GM19324 (cell line): ENCODE data around the gene MCM3.

Experiments
- ATAC-seq: cut with Tn5 transposase; IDR thresholded peaks from one replicate; pipeline ENCODE4 v1.9.1; 2021; ENCODE audit warnings: mild to moderate bottlenecking, moderate library complexity; ENCODE audit not compliant: unreplicated experiment, low FRiP score

MCM3 gene

DNA sequence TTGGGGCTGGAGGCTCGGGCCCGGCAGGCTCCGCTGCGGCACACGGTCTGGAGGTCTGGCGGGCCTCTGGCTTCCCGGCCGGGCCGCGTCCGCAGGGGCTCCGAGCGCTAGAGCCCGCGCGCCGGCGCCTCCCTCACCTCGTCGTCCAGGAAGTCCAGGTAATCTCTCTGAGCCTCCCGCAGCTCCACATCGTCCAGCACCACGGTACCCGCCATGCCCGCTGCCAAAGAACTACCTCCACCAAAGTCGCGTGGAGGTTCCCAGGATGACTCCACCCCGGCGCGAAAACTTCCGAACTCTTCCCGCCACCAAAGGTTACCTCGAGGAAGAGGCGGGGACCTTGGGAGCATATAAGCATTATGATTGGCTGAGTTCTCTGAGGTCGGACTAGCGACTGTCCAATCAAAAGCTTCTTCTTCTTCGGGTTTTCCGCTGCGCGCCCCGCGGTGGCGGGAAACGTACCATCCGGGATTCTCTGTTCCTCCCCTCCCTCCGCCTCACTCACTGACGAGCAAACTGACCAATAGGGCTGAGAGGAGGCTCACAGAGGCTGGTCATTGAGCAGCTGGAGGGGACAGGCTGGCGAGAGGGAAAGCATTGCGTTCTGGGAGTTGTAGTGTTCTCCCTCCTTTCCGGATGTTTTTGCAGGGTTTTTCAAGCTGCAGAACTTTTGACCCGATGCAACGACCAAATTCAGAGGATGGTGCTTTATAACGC lies at the start of gene MCM3:
MCM3 (minus strand) TSS at position 283 of the 717 bp plus-strand sequence; CDS start at position 215, 68 bp downstream.
- ATAC-seq, result peak; percentile 99

DNA sequence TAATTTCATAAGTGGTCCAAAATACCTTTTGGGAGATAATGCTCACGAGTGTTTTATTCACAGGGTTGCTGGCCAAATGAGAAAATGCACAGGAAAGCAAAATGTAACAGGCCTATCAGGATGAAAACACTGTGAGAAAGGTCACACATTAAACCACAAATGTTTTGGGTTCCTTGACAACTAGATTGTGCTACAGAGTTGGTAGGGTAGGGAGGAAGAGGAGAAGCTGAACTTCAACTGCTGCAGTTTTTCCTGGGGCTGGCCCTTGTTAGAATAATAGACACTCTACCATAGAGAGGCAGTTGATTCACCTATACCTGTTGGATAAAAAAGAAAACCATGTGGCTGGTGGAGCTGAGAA lies 49.3 kb upstream of the MCM3 start:
- no peak for ATAC-seq

DNA sequence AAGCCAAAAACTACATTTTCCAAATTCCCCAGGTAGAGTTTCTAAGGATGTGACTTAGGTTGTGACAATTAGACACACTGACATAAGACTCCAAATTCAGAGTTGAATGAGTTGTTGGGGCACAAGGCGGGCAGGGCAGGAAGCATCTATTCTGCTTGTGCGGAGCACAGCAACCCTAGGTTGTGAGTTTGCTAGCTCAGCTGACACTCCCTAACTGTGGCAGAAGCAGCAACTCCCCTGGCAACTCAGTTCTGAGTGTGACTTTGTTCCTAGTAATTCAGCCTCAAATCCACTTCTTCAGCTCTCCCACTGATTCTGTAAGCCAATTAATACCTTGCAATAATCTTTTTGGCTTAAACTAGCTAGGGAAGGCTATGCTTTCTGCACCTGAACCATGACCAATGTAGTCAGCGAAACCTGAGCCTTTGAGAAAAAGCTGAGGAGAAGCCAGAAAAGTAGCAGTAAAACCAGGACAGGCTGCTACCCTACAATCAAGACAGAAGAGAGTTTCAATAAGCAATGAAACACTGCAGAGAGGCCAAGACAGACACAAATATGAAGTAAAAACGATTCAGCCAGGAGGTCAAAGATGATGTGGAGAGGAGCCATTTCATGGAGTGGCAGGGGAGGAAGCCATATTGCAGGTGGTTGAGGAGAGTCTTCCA lies 47.4 kb upstream of the MCM3 start:
- no peak for ATAC-seq

DNA sequence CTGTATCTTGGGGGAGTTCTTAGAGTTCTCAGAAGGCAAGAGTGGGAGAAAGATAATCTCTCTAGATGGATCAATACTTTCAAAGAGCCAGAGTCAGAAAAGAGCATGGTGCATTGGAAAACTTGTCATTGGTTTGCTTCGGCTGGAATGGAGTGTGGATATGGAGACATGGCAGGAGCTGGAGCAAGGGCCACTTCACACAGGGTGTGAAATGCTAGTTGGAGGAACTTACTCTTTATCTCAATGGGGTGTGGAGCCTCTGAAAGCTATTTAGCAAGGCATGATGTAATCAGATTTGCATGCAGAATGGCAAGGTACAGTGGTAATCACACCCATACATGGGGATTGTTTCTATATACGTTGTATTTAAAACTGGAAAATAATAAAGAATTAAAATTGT lies 45.9 kb upstream of the MCM3 start:
- ATAC-seq, result no peak

DNA sequence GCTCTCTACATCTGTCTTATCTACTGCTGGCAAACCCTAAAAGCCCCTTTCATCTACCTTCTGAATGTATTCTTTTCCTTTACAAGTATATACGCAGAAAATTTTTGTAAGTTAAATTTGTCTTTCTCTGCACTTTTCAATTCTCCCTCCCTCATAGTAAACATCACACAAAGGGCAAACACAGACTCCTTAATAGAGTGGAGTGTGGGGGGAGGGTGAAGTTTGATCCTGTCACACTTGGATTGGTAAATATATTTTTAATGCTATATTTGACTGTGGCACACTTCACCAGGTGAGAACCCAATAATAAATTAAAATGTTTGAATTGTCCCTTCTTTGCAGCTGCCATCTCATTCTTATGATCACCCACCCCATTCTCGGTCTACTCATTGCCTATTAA lies 44.2 kb upstream of the MCM3 start:
- ATAC-seq, result no peak

DNA sequence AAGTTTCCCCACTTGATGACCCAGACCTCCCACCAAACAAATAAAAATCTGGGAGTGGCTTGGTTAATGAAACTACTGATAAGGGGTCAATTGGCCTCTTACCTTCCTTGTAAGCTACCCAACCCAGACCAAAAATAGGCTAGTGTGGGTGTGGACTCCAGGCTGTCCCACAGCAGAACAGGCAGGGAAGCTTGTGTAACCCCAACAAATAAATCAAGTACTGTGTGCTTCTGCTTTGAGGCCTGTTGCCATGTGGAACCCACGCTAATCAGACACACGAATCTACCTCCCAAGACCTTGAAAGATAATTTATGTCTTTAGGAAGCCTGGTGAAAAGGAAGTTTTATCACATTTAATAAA lies 43.7 kb upstream of the MCM3 start:
- no peak for ATAC-seq

DNA sequence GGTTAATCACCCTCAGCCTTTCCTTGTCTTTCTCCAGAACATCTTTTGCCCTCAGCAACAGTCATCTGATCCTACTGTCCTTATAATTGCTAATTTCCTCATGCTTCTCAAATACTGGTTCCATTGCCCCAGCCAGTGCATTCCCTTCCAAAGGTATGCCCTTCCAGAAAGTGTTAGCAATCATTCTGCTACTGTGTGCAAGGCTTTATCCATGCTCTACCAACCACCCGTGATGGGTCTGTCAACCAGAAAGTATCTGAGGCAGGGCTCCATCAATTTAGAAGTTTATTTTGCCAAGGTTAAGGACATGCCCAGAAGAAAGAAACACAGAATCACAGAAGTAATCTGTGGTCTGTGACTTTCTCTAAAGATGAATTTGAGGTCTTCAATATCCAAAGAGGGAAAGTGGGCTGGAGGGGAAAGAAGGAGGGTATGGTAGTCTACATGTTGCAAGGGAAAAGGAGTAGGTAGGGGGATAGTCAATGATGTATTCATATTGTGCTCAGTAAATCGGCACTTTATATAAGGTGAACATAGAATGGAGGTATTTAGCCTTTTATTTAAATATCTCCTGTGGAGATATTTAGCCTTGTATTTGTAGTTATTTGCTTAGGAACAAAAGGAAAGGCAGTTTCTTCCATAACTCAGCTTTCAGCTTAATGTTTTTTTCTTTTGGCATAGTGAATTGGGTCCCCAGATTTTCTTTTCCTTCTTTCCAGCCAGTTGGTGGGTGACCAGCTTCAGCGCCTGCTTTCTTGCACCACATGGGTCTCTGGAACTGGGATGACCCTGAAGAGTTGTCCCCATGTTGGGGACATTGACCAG lies 42.2 kb upstream of the MCM3 start:
- ATAC-seq, result no peak

DNA sequence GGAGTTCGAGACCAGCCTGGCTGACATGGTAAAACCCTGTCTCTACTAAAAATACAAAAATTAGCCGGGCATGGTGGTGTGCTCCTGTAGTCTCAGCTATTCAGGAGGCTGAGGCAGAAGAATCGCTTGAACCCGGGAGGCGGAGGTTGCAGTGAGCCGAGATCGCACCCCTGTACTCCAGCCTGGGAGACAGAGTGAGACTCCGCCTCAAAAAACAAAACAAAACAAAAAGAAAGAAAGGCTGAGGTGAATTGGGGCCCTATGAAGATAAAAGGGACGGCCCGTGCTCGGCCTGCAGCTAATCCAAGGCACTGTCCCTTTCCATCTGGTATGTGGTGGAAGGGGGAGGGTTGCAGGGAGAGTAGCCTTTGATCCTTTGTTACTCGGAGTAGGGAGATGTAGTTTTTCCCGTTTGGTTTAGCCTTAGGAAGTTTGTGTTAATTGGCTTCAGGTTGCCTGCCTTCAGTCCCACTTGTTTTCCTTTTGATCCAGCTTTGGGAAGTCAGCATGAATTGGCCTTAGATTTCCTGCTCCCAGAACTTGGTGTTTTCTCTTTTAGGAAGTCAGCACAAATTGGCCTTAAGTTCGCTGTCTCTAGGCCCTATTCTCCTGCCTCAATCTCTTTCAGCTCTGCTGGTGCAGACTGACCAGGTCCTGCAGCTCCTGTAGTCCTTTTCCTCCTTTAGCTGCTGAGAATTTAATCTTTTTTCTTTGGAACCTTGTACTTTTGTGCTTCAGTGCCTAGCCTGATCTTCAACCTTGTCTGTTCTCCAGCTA lies 41.3 kb upstream of the MCM3 start:
- no peak for ATAC-seq

DNA sequence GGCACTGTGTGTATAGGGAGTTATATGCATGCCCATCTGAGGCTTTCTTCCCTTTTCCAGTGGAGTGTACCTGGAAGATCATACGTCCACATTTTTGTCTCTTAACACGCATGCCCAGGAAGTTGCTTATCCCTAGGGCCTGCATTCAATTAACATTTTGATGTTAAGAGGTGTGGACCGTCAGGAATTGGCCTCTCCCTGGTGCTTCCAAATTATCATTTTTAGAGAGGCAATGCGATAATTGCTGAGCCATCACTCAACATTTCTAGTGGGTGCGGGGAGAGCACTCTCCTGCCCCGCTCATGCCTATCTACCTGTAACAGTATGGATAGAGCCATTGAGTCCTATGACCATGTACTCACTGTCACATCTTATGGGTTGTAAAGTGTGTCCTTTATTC lies 39.6 kb upstream of the MCM3 start:
- ATAC-seq, result no peak

DNA sequence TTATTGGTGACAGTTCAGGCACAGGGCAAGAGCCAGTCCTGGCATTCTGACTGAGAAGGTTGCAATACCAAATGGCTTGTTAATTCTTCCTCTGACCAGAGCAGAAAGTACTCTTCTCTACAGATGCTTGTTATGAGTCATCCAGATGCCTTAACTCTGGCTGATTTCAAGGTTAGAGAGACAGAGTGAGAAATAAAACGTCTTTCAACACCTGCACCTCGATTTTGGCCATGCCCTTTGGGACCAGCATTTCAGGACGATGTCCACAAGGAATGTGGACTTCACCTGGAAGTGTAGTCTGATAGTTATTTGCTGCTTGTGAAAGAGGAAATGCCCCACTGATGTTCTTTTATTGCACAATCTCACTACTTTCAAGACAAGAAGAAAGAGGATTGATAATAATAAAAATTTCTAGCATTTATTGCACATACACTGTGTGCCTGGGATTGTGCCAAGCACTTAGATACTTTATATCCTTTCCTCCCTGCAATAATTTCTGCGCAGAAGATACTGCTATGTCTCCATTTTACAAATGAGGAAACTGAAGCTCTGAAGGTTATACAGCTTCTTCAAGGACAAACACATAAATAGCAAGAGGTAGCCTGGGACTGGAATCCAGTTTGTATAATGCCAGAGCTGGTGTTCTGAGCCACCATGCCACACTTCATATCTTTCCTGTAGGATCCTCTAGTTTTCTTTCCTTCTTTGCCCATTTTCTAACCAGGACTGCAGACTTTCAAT lies 33.5 kb upstream of the MCM3 start:
- ATAC-seq, result peak; percentile 69

DNA sequence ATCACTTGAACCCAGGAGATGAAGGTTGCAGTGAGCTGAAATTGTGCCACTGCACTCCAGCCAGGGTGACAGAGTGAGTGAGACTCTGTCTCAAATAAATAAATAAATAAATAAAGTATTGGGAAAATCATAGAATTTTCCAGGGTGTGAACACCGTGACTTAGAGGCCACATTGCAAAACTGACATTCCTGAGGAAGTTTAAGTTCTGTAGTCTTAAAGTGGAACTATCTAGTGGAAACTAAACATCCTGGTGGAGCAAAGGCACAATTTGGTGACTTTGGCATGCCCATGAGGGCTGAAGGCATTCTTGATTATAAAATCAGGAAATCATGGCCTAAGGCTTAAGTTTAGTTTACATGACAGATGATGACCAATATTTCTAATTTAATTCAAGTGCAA lies 32.7 kb upstream of the MCM3 start:
- no peak for ATAC-seq

DNA sequence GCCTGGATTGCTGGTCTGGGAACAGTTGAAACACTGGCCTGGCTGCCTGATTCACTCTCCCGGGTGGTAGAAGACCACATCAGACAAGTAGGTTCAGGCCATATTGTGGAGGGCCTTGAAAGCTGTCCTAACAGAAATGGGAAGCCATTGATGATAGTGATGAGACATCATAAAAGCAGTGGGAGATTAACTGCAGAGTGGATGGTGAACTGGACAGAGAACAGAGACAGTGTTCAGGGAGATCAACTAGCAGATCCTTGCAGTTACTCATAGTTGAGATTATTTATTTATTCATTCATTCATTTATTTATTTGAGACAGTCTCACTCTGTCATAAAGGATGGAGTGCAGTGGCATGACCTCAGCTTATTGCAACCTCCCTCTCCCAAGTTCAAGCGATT lies 30.2 kb upstream of the MCM3 start:
- no peak for ATAC-seq

DNA sequence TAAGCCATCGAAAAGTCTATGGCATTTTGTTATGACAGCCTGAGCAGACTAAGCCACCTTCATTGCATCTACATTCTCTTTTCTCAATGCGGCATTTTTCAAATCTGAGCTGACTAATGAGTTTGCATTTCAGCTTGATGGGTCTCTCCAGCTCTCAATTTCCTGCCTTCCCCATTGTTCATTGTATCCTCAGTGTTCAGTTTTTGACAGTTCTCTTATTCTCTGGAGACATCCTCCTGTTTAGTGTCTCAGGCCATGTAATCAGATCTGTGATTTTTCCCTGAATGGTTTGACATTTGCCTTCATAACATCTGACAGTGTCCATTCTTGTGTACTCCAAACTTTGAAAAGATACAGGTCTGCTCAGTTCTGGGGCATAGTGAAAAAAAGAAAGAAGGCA lies 27.9 kb upstream of the MCM3 start:
- no peak for ATAC-seq

DNA sequence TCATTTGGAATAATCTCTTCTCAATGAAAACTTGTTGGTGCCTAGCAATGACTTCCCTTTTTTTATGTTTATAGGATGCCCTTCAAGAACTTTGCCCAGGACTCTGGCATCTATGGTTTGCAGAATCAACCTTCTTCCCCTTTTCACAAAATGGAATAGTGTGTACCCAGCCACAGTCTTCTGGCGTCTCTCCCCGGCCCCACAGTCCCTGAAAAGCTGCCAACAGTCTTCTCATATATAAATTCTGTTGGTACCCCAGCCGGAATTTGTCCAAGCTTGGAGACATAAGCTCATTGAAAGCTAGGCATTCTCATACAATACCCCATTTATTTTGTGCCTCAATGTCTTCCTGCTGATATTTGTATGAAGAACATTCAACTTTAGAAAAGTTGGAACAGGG lies 26.4 kb upstream of the MCM3 start:
- ATAC-seq, result no peak

DNA sequence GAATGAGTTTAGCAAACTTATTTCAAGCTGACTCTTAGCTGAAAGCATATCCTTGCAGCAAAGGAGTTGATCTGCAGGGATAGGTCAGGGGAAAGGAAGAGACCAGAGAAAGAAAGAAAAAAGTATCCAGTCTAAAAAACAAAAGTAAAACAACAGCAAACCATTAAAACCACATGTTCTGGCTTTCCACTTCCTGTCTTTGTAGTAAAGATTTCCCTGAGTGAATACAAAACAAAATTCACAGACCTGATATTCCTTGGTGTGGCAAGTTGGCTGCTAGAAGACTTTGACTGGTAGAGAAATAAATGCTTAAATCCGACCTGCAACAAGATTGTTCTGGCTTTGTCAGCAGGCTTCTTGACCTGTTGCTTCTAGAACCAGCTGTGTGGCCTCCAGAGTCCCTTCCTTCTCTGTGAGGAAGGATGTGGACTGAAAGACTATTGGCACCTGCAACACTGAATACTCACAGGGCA lies 23.4 kb upstream of the MCM3 start:
- no peak for ATAC-seq

DNA sequence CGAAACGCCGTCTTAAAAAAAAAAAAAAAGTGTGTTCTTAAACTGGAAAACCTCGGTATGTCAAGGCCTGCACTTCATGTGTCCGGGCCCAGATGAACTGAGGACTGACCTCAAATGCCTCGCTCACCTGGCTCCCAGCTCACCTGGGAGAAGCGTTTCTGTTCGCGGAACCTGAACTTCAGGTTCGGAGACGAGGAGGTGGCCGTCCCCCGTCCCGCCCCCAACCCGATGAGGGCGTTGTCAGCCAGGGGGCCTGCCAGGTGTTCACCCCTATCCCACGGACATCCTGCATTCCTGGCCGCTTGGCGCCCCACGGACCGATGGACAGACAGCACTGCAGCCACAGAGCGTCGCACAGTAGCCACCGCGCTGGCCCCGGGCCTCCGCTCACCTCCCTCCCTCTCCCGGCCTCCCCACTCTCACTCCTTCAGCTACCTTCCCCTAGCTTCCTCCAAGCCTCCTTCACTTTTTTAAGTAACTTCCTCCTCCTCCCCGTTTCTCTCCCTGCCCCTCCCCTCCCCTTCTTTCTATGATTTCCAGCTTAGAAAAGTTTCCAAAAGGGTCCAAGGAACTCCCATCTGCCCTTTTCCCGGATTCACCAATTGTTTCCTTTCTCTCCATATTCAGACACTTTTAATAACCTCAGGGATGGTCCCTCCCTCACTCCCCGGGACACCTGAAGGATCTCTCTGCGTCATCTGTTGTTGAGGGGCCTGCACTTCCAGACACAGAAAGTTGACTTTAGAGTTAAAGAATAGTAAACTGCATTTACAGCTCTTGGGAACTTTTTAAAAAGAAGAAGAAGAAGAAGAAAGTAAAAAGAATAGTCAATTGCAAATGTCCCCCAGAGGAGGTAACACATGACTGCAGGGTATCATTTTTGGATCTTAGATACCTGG lies 22.7 kb upstream of the MCM3 start:
- no peak for ATAC-seq

DNA sequence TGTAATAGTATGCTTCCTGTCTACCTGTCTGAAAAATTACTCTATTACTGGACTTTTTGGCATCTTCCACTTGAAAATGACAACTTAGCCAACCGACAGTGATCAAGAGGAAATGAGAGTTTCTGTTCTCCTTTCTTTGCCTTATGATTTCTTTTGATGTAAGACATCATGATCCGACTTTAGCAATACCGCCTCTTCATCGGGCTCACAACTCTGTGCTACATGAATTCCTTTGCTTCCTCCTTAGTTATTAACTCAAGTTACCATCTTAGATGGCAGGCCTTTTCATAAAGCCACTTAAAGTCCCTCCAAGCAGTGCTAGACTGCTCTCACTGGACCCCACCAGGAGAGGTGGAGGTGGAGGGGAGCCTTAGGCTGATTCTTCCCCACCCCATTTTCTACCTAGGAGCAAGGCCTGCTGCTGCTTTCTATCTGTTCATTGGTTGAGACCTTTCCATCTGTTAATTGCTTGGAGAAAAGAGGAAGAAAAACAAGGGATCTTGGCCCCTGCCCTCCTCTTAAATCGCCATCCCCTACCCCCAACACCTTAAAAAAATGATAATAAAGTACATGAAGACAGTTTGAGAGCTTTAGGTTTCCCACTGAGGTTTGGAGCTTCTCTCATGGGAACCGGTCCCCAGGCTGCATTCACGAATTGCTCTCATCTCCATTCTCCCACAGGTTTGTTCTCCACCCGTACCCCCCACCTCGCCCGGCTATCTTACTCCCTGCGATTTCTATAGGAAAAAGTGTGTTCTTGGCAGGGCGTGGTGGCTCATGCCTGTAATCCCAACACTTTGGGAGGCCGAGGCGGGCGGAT lies 21.6 kb upstream of the MCM3 start:
- ATAC-seq, result peak; percentile 53

DNA sequence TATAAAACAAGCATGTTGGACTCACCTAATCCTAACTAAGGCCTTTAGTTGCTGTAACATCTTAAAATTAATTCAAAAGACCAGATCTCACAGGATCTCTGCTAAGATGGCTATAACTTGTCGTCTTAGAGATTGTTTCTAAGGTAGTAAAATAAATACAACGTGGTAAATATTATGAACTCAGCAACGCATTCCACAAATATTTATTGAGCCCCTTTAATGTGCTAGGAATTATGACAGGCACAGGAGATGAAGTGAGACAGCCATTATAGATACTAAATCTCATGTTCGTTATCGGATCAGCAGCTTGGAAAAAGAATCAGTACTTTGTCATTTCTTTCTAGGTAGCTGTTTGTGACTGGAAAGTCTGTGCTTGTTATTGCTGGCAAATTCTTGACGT lies 20.9 kb upstream of the MCM3 start:
- no peak for ATAC-seq
